Measurements from ENCODE around the gene GNB3.

The GNB3 gene

GRCh38 chr12:6819106-6820030 lies 21.4 kb upstream of the GNB3 start:
- no peak for TF ChIP-seq ZNF274 (IDR thresholded peaks at IDR 0.05; ENCODE audit: low read depth, low read length)
- H3K4me3 ChIP-seq (ENCODE audit: low read length): no peak overlapping the region

- no peak for TF ChIP-seq ZNF274 (IDR thresholded peaks at IDR 0.05; ENCODE audit: low read depth, low read length)
- H3K4me3 ChIP-seq (ENCODE audit: low read length): no peak overlapping the region
Measured at GRCh38 chr12:6820166-6820565, 20.6 kb upstream of the GNB3 start.

GRCh38 chr12:6821591-6822425 lies 18.9 kb upstream of the GNB3 start, which contains the start of gene GPR162:
Gene GPR162, plus strand, starts transcription at chr12:6821821. Its CDS starts 2,078 bp downstream, at chr12:6823899.
- no peak within 1 kb of the TSS for H3K4me3 ChIP-seq (ENCODE audit: low read length)
- TF ChIP-seq ZNF274 (IDR thresholded peaks at IDR 0.05; ENCODE audit: low read depth, low read length): no peak

- no peak for TF ChIP-seq ZNF274 (IDR thresholded peaks at IDR 0.05; ENCODE audit: low read depth, low read length)
- no peak overlapping the region for H3K4me3 ChIP-seq (ENCODE audit: low read length)
Measured at GRCh38 chr12:6822426-6823135, 18.1 kb upstream of the GNB3 start.

- no peak for TF ChIP-seq ZNF274 (IDR thresholded peaks at IDR 0.05; ENCODE audit: low read depth, low read length)
- H3K4me3 ChIP-seq (ENCODE audit: low read length): no peak overlapping the region
Measured at GRCh38 chr12:6823182-6824084, 17.3 kb upstream of the GNB3 start.

- no peak for TF ChIP-seq ZNF274 (IDR thresholded peaks at IDR 0.05; ENCODE audit: low read depth, low read length)
Measured at GRCh38 chr12:6824085-6824775, 16.5 kb upstream of the GNB3 start.

GRCh38 chr12:6824901-6825381 lies 15.8 kb upstream of the GNB3 start:
- TF ChIP-seq ZNF274 (IDR thresholded peaks at IDR 0.05; ENCODE audit: low read depth, low read length): no peak
- no peak overlapping the region for H3K4me3 ChIP-seq (ENCODE audit: low read length)

More at GRCh38 chr12:6824085-6824775, 16.5 kb upstream of the GNB3 start:
- H3K4me3 ChIP-seq (ENCODE audit: low read length): no peak overlapping the region

GRCh38 chr12:6825398-6826124 lies 15.2 kb upstream of the GNB3 start:
- TF ChIP-seq ZNF274 (IDR thresholded peaks at IDR 0.05; ENCODE audit: low read depth, low read length): no peak
- H3K4me3 ChIP-seq (ENCODE audit: low read length): no peak overlapping the region

- TF ChIP-seq ZNF274 (IDR thresholded peaks at IDR 0.05; ENCODE audit: low read depth, low read length): no peak
- no peak overlapping the region for H3K4me3 ChIP-seq (ENCODE audit: low read length)
Measured at GRCh38 chr12:6826125-6826733, 14.5 kb upstream of the GNB3 start.

GRCh38 chr12:6826734-6827436 lies 13.8 kb upstream of the GNB3 start:
- TF ChIP-seq ZNF274 (IDR thresholded peaks at IDR 0.05; ENCODE audit: low read depth, low read length): no peak
- no peak overlapping the region for H3K4me3 ChIP-seq (ENCODE audit: low read length)

GRCh38 chr12:6827437-6827911 lies 13.3 kb upstream of the GNB3 start:
- H3K4me3 ChIP-seq (ENCODE audit: low read length): no peak overlapping the region
- no peak for TF ChIP-seq ZNF274 (IDR thresholded peaks at IDR 0.05; ENCODE audit: low read depth, low read length)
